ENCODE data around the gene CMIP.

Gene CMIP

GRCh38 chr16:81607006-81607405, 162.4 kb downstream of the CMIP start:
- no peak for DNase-seq (ENCODE audit: low spot score)

GRCh38 chr16:81607805-81608522, 163.4 kb downstream of the CMIP start:
- no peak for DNase-seq (ENCODE audit: low spot score)

- DNase-seq (ENCODE audit: low spot score), result no peak
Measured at GRCh38 chr16:81608523-81609209, 164.1 kb downstream of the CMIP start.

- no peak for DNase-seq (ENCODE audit: low spot score)
Measured at GRCh38 chr16:81609323-81609892, 164.8 kb downstream of the CMIP start.

GRCh38 chr16:81610144-81610842, 165.7 kb downstream of the CMIP start:
- DNase-seq (ENCODE audit: low spot score), result no peak

- no peak for DNase-seq (ENCODE audit: low spot score)
Measured at GRCh38 chr16:81610936-81611335, 166.3 kb downstream of the CMIP start.

- no peak for DNase-seq (ENCODE audit: low spot score)
Measured at GRCh38 chr16:81611721-81612120, 167.1 kb downstream of the CMIP start.

GRCh38 chr16:81612351-81613163, 167.9 kb downstream of the CMIP start:
- no peak for DNase-seq (ENCODE audit: low spot score)

GRCh38 chr16:81614171-81614570, 169.6 kb downstream of the CMIP start:
- no peak for DNase-seq (ENCODE audit: low spot score)

GRCh38 chr16:81614654-81615359, 170.2 kb downstream of the CMIP start:
- DNase-seq (ENCODE audit: low spot score), result no peak

GRCh38 chr16:81615411-81615810, 170.8 kb downstream of the CMIP start:
- DNase-seq (ENCODE audit: low spot score), result no peak

GRCh38 chr16:81615833-81616232, 171.2 kb downstream of the CMIP start:
- no peak for DNase-seq (ENCODE audit: low spot score)

GRCh38 chr16:81616321-81617020, 171.9 kb downstream of the CMIP start:
- no peak for DNase-seq (ENCODE audit: low spot score)

- DNase-seq (ENCODE audit: low spot score), result no peak
Measured at GRCh38 chr16:81617021-81617346, 172.4 kb downstream of the CMIP start.

GRCh38 chr16:81618187-81618586, 173.6 kb downstream of the CMIP start:
- no peak for DNase-seq (ENCODE audit: low spot score)

GRCh38 chr16:81618661-81619060, 174.1 kb downstream of the CMIP start:
- no peak for DNase-seq (ENCODE audit: low spot score)

- no peak for DNase-seq (ENCODE audit: low spot score)
Measured at GRCh38 chr16:81620029-81620428, 175.4 kb downstream of the CMIP start.

- DNase-seq (ENCODE audit: low spot score), result no peak
Measured at GRCh38 chr16:81620796-81621195, 176.2 kb downstream of the CMIP start.

GRCh38 chr16:81621496-81621895, 176.9 kb downstream of the CMIP start:
- DNase-seq (ENCODE audit: low spot score), result no peak

- peak; percentile 66 for DNase-seq (ENCODE audit: low spot score)
Measured at GRCh38 chr16:81623365-81624102, 178.9 kb downstream of the CMIP start.
